Cardiac fibroblast (primary cell): Measurements from ENCODE around the gene REPS1.

Experiments
- DNase-seq, 2 donors: peaks; one replicate each; pipeline versions ENCODE4 v3.0.0 to v3.0.0-alpha.2; 2010; ENCODE audit warnings: low read depth in 2 of 2
- H3K4me3 ChIP-seq, 2 donors: replicated peaks in 1 of 2; 1 replicate in 1 of 2; 2 replicates in 1 of 2; pipeline ENCODE4 v1.5.1; 2011; ENCODE audit warnings: low read depth in 2 of 2, low read length in 2 of 2, mild to moderate bottlenecking in 2 of 2, moderate library complexity in 1 of 2
- CTCF ChIP-seq: IDR thresholded peaks from one replicate; pipeline ENCODE4 v1.5.1; 2011; ENCODE audit warnings: low read depth, mild to moderate bottlenecking, low read length, inconsistent platforms

REPS1 gene

GRCh38 chr6:138920906-138921305 lies 67.1 kb downstream of the REPS1 start:
- DNase-seq, result peak in 1 of 2 donors; percentile 3
- no peak for TF ChIP-seq CTCF
- no peak overlapping the region for H3K4me3 ChIP-seq

- no peak for TF ChIP-seq CTCF
- no peak for DNase-seq
- no peak overlapping the region for H3K4me3 ChIP-seq
Measured at GRCh38 chr6:138914701-138915100, 73.4 kb downstream of the REPS1 start.

- TF ChIP-seq CTCF, result no peak
- DNase-seq, result no peak
- H3K4me3 ChIP-seq, result no peak overlapping the region
Measured at GRCh38 chr6:138912308-138912707, 75.7 kb downstream of the REPS1 start.

- no peak for TF ChIP-seq CTCF
- no peak for DNase-seq
- no peak overlapping the region for H3K4me3 ChIP-seq
Measured at GRCh38 chr6:138909975-138910374, 78.1 kb downstream of the REPS1 start.

- no peak overlapping the region for H3K4me3 ChIP-seq
- TF ChIP-seq CTCF, result no peak
- DNase-seq, result no peak
Measured at GRCh38 chr6:138909511-138909910, 78.5 kb downstream of the REPS1 start.

GRCh38 chr6:138907167-138907566 lies 80.9 kb downstream of the REPS1 start:
- no peak for TF ChIP-seq CTCF
- H3K4me3 ChIP-seq, result no peak overlapping the region
- DNase-seq, result no peak

GRCh38 chr6:138897031-138897430 lies 91.0 kb downstream of the REPS1 start:
- DNase-seq, result no peak
- TF ChIP-seq CTCF, result no peak
- H3K4me3 ChIP-seq, result no peak overlapping the region
